ENCODE data around the gene TTC17. TPM values are rescaled to one million over a fixed set of nuclear protein-coding genes. Genes with fewer than 3 reads are reported as not detected.
A peak's percentile ranks its signal among the peaks of the same experiment; 100 is the strongest.

TTC17 gene
- total and polyA plus RNA-seq, 9 of the 15 experiments (the other 6 are each of a cell fraction or from before 2014, with no cell fraction given), result 19.7 to 99.1 (median 53.3) TPM

DNA sequence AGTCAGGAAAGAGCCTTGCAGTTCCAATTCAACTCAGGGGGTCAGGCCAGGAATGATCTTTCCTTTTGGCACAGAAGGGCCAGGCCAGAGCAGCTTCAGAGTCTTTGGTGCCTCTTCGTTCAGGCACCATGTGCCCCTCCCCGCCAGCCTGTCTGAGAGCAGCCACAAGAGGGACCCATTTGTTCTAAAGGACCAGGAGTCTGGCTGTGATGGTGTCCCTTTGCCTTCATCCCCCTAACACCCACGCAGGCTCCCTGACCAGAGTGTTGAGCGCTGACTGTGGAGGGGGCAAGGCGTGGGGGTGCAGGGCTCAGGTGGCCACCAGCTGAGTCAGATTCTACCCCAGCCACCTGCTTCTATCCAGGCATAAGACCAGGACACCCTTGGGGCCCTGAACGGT lies 156.4 kb downstream of the TTC17 start (continued):
- TF ChIP-seq REST (IDR thresholded peaks at IDR 0.05; ENCODE audit: borderline replicate concordance) (peak; percentile 22; the same call in 1 of the 2 replicates), REST (CRISPR knock-in tag; IDR thresholded peaks at IDR 0.05; ENCODE audit: low read depth) (no peak), TAF9B (IDR thresholded peaks at IDR 0.05; ENCODE audit: partially characterized antibody) (no peak), PHB2 (IDR thresholded peaks at IDR 0.05; ENCODE audit: low read depth) (no peak), MAZ (CRISPR knock-in tag; conservative IDR thresholded peaks at IDR 0.05 in 1 of 2, IDR thresholded peaks at IDR 0.05 in 1 of 2) (0 out of 4 replicates have a peak, but pooled peaks of 1 of the 2 experiments have one; percentile 39), CTCF (IDR thresholded peaks at IDR 0.05 in 2 of 3, conservative IDR thresholded peaks at IDR 0.05 in 1 of 3; ENCODE audit: insufficient read depth in 2 of 3, low read depth in 1 of 3, low read length in 3 of 3) (peak; percentile 43 to 66 (median 61)), YBX1 (IDR thresholded peaks at IDR 0.05) (no peak), EGR1 (conservative IDR thresholded peaks at IDR 0.05) (peak; percentile 74), RAD21 (CRISPR knock-in tag; conservative IDR thresholded peaks at IDR 0.05 in 1 of 2, IDR thresholded peaks at IDR 0.05 in 1 of 2) (peak; percentile 28 to 62; a peak in 3 of 4 replicates), E2F6 (IDR thresholded peaks at IDR 0.05; ENCODE audit: borderline replicate concordance in 1 of 2, extremely low read depth in 1 of 2, insufficient read depth in 1 of 2, insufficient read length in 1 of 2, low read depth in 1 of 2, low read length in 1 of 2, poor library complexity in 1 of 2, severe bottlenecking in 1 of 2) (peak in 1 of 2 experiments; percentile 26), RCOR1 (IDR thresholded peaks at IDR 0.05; ENCODE audit: borderline replicate concordance in 1 of 2, low read depth in 2 of 2, low read length in 2 of 2) (peak in 1 of 2 experiments; percentile 11; a peak in 1 of 4 replicates), KHSRP (IDR thresholded peaks at IDR 0.05) (no peak)

All from K562 (cell line).